Measurements from ENCODE around the gene DNAJC15. TPM values are rescaled to one million over a fixed set of nuclear protein-coding genes. Genes with fewer than 3 reads are reported as not detected.

Gene DNAJC15
- total and polyA plus RNA-seq, 2 of the 8 experiments (the other 6 are each of a cell fraction or from before 2014, with no cell fraction given): 5.8 to 20.8 TPM

DNA sequence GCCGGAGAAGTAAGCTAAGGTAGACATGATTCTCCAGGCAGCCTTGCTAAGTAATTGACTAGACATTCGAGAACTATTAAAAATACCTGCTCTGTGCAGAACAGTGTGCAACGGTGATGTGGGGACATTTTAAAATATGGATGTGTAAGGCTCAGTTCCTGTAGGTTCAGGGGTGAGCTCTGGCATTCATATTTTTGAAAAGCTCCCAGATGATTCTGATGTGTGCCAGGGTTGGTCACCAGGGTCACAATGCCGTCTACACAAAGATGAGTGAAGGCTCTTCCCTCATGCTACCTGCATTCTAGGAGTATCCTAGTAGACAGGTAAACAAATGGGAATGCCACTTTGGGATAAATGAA, 30.6 kb upstream of the DNAJC15 start:
- no peak overlapping the region for H3K27ac ChIP-seq (ENCODE audit: low read depth, low read length)
- no peaks in the 10 kb centered on the region for H3K36me3 ChIP-seq (ENCODE audit: control insufficient read depth in 2 of 4, insufficient read depth in 4 of 4, low read length in 3 of 4)
- H4K8ac ChIP-seq (ENCODE audit: extremely low read depth, insufficient read depth, low read length): no peak overlapping the region
- POLR2A ChIA-PET (ENCODE audit: partially characterized antibody): interaction anchor here (1.0 to 2.5 kb wide), 3 partner anchors 11 to 127 kb away, joined by 3 to 10 read pairs (median 7); no protein-coding TSS in a partner anchor
- H3K27me3 ChIP-seq (replicated peaks in 1 of 4; ENCODE audit: control insufficient read depth in 3 of 4, extremely low read depth in 1 of 4, insufficient read depth in 3 of 4, low read length in 3 of 4): peaks cover 0 to 19% (median 13%) of the 10 kb centered on the region in 4 experiments; a peak in 6 of 7 replicates
- H4K91ac ChIP-seq (replicated peaks; ENCODE audit: insufficient read length, low read length): no peak overlapping the region
- H3K18ac ChIP-seq (ENCODE audit: extremely low read depth, low read length): no peak overlapping the region
- H4K5ac ChIP-seq (ENCODE audit: insufficient read length, low read depth, low read length): no peak overlapping the region
- no peak overlapping the region for H2BK15ac ChIP-seq (ENCODE audit: low read length)
- H3K4me3 ChIP-seq (ENCODE audit: extremely low read depth in 1 of 4, insufficient read depth in 2 of 4, low read depth in 3 of 4, low read length in 4 of 4): peak overlapping the region in 2 of 4 experiments; percentile 19 to 65; a peak in 5 of 8 replicates
- no peak overlapping the region for H2BK5ac ChIP-seq (ENCODE audit: low read depth, low read length)
- WGBS, 2 experiments (ENCODE audit: extremely low coverage in 1 of 2, insufficient coverage in 1 of 2, insufficient read length in 1 of 2, insufficient replicate concordance in 2 of 2, low coverage in 1 of 2, low lambda C conversion rate in 2 of 2, missing lambda C conversion rate in 1 of 2): 92% methylated on average over 4 of the region's 4 CpGs; no CpG with 5 or more reads in 1 of the 2 experiments
- no peaks in the 10 kb centered on the region for H4K20me1 ChIP-seq (replicated peaks in 1 of 2; ENCODE audit: control insufficient read depth in 1 of 2, insufficient read depth in 2 of 2, low read length in 2 of 2)
- H3K79me2 ChIP-seq (ENCODE audit: control insufficient read depth in 1 of 2, insufficient read depth in 2 of 2, low read length in 2 of 2): no peaks in the 10 kb centered on the region
- 0 out of 2 replicates have a peak overlapping the region, but pooled peaks have one; percentile 55 for H2AFZ ChIP-seq (ENCODE audit: low read length)
- no peak overlapping the region for H3K9ac ChIP-seq (replicated peaks in 1 of 4; ENCODE audit: extremely low read depth in 1 of 4, low read depth in 3 of 4, low read length in 3 of 4)
- DNase-seq (ENCODE audit: low read depth in 1 of 2, low spot score in 2 of 2): no peak
- no peak for FAIRE-seq
- no peak overlapping the region for H3K56ac ChIP-seq (replicated peaks; ENCODE audit: insufficient read length, low read depth, low read length)
- H3K4me1 ChIP-seq (replicated peaks in 1 of 4; ENCODE audit: control insufficient read depth in 3 of 4, insufficient read depth in 4 of 4, low read length in 3 of 4): peaks cover 0 to 5% (median 0%) of the 10 kb centered on the region in 4 experiments; a peak in 2 of 7 replicates
- H3K9me3 ChIP-seq (ENCODE audit: insufficient read depth in 2 of 2, low read depth in 1 of 2, low read length in 1 of 2): no peaks in the 10 kb centered on the region
- no peak overlapping the region for H3K4ac ChIP-seq (replicated peaks; ENCODE audit: insufficient read length, low read depth, low read length)
- H2BK120ac ChIP-seq (replicated peaks; ENCODE audit: low read depth, low read length): no peak overlapping the region
- CTCF ChIA-PET (ENCODE audit: partially characterized antibody): interaction anchor here (4.4 kb wide), 1 partner anchor 24 kb away, joined by 25 read pairs; no protein-coding TSS in a partner anchor
- peaks cover 2% of the 10 kb centered on the region; the same call in 1 of the 2 replicates for H3K23me2 ChIP-seq (ENCODE audit: low read depth, low read length)
- H2BK12ac ChIP-seq (ENCODE audit: low read depth, low read length): peak overlapping the region; percentile 40; the same call in 1 of the 2 replicates
- H3K23ac ChIP-seq (ENCODE audit: insufficient read length): no peak overlapping the region
- H2AK5ac ChIP-seq (ENCODE audit: low read depth, low read length): no peak overlapping the region
- no peaks in the 10 kb centered on the region for H3K79me1 ChIP-seq (ENCODE audit: low read depth, low read length)
- H3K4me2 ChIP-seq (ENCODE audit: insufficient read depth in 1 of 2, low read depth in 2 of 2, low read length in 2 of 2): peak overlapping the region; percentile 62 to 81; a peak in 2 of 4 replicates
- no peak overlapping the region for H2BK20ac ChIP-seq (ENCODE audit: low read length)
- H3K14ac ChIP-seq (ENCODE audit: insufficient read length): no peak overlapping the region
- TF ChIP-seq HDAC2 (IDR thresholded peaks at IDR 0.05; ENCODE audit: borderline replicate concordance in 1 of 2, low read depth in 2 of 2, low read length in 2 of 2): no peak
